ENCODE measurements around the gene ZNF24. TPM values are rescaled to one million over a fixed set of nuclear protein-coding genes. Genes with fewer than 3 reads are reported as not detected.

Gene ZNF24
- total RNA-seq, 1 donor from 2014 or later, result 115 TPM

GRCh38 chr18:35290094-35290735 is 54.0 kb downstream of the ZNF24 start, which contains the start of gene ZSCAN30:
Gene ZSCAN30, minus strand, starts transcription at chr18:35290229. Its CDS starts 25,877 bp downstream, at chr18:35264352.
- DNase-seq, result peak; percentile 96

DNA sequence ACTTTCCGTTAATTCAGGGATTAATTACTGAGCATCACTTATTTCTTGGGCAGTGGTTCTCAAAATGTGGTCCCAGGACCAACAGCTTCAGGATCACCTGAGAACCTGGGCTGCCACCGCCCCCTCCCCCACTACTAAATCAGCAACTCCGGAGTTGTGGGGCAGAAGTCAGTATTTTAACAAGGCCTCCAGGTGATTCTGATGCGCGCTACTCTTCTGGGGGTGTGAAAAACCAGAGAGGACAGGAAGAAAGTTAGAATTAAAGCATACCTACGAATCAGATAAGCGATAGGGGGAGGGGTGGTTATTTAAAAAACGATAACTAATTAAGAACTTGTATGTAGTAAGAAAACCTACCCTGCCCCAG is 54.5 kb downstream of the ZNF24 start:
- no peak for DNase-seq

- no peak for DNase-seq
Observed at GRCh38 chr18:35289293-35289692, 54.9 kb downstream of the ZNF24 start.

DNA sequence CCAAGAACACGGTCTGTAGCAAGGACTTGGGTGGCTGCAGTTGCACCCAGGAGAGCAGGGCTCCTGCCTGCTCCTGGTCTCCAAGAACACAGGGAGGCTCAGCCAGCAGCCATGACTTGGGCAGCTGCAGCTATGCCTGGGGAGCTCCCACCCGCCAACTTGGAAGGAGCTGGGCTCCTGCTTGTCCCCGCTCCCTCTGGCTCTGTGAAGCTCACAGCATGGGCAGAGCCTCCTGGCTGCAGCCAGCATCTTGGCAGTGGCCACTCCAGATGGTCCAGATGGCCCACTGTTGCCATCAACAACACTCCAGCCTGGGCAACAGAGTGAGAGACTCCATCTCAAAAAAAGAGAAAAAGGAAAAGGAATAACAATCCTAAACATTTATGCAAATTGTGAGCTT is 59.4 kb downstream of the ZNF24 start:
- DNase-seq, result no peak

- DNase-seq, result no peak
Observed at GRCh38 chr18:35283923-35284794, 60.1 kb downstream of the ZNF24 start.

- DNase-seq, result no peak
Observed at GRCh38 chr18:35282353-35282752, 61.9 kb downstream of the ZNF24 start.

Other genes starting within 250 kb of the ZNF24 start
- gene ZNF397, start 103.4 kb downstream of the ZNF24 start, total RNA-seq, result 56.0 TPM
- 17.5 TPM for gene ZSCAN30, start 54.2 kb downstream of the ZNF24 start, total RNA-seq
- 5.0 TPM for gene ZNF396, start 32.9 kb upstream of the ZNF24 start, total RNA-seq
- gene INO80C, start 153.5 kb upstream of the ZNF24 start, total RNA-seq, result 9.0 TPM
- 87.8 TPM for gene GALNT1, start 237.3 kb upstream of the ZNF24 start, total RNA-seq